ENCODE data around the gene C14orf39. TPM values are rescaled to one million over a fixed set of nuclear protein-coding genes. Genes with fewer than 3 reads are reported as not detected.

The C14orf39 gene, protein sequence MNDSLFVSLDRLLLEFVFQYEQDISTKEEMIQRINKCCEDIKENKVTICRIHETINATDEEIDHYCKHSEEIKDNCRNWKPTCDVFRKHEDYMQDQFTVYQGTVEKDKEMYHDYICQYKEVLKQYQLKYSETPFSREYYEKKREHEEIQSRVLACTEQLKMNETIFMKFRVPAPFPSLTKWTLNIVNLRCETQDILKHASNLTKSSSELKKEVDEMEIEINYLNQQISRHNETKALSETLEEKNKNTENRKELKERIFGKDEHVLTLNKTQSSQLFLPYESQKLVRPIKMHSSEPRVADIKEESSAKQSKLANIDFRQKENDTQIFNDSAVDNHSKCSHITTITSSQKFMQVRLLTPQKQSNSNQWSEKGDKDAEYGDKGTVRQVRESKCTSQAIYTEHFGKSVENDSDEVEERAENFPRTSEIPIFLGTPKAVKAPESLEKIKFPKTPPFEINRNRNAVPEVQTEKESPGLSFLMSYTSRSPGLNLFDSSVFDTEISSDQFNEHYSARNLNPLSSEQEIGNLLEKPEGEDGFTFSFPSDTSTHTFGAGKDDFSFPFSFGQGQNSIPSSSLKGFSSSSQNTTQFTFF
- not detected for total RNA-seq
- long read RNA-seq, result 0 reads

- intact Hi-C loops (cut with DNase I), result no loop called here
- no peak for DNase-seq
- no peak for ATAC-seq
These were observed at the start of gene C14orf39 for GRCh38 chr14:60485598-60486251. Gene C14orf39, minus strand, starts transcription at chr14:60486063. Its CDS starts 985 bp downstream, at chr14:60485078.

GRCh38 chr14:60532442-60532841 is 46.6 kb upstream of the C14orf39 start:
- ATAC-seq, result no peak
- DNase-seq, result no peak
- intact Hi-C loops (cut with DNase I), result no loop called here

- ATAC-seq (peak in 1 of 2 donors; percentile 18), DNase-seq (no peak)
- intact Hi-C loops (cut with DNase I), result no loop called here
These were observed 29.8 kb upstream of the C14orf39 start for GRCh38 chr14:60515511-60516289.

DNA sequence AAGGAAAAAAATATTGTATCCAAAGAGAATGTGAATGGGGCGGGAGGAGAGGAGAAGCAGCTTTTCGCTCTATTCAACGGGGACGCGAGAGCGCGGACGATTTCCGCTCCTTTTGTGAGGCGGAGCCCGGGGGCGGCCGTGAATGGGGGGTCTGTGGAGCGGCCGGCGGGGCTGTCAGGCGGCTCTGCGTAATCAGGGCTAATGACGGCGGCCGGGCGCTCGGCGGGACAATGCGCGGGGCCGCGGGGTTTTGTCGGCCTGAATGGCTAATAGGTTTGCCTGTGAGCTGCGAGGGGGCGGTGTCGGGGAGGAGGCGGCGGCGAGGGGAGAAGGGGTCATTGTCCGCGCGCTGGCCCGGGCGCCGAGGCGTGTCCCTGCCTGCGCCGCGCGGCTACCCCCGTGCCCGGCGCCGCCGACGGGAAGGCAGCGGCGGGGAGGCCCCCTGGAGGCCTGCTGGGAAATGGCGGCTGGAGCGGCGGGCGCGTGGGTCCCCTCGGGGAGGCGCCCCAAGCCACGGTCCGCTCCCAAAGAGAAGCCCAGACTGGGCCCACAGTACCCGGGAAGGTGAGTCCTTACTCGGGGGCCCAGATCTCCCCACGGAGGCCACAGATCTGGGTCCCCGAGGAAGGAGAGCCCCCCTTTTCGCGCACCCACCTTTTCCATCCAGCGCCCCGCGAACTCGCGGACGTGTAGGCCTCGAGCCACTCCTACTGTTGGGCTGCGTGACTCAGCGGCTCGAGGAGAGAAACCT is 29.1 kb upstream of the C14orf39 start:
- DNase-seq, result no peak
- peak; percentile 42 to 44 for ATAC-seq
- intact Hi-C loops (cut with DNase I), result no loop called here

DNA sequence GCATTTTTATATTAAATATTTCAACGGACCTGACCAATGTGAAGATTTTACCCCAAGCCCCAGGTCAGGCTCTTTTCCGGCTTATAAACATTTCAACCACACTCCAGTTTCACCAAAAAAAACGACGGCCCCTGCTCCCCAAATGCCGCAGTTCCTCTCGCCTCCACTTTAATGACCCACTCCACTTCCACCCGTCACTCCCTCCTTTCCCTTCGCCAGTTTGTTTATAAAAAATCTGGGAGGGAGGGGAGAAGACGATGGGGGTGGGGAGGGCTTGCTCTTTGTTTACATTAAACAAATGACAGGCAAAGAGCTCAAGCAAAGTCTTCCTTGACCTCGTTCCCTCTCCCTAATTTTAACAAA is 28.5 kb upstream of the C14orf39 start:
- no peak for DNase-seq

GRCh38 chr14:60512973-60513571 is 27.2 kb upstream of the C14orf39 start:
- ATAC-seq (no peak), DNase-seq (no peak)
- intact Hi-C loops (cut with DNase I), result no loop called here

More for the DNA sequence above, 28.5 kb upstream of the C14orf39 start:
- ATAC-seq, result no peak
- intact Hi-C loops (cut with DNase I), result no loop called here

DNA sequence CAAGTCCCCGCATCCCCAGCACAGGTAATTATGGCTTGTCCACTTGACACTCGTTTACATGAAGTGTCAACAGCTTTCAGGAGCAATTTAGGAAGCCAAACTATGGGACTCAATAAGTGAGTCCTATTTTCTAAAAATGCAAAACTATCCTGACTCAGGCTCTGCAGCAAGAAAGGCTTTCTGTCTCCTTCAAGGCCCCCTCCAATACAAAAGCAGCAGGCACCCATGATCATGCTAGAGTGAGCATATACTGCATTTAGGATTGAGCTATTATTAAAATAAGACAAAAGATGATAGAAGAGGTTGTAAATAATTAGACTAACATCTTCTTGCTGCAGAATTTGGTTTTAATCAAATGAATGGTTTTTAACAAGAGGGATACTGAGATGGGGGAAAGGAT is 26.3 kb upstream of the C14orf39 start:
- no peak for ATAC-seq
- intact Hi-C loops (cut with DNase I), result no loop called here

GRCh38 chr14:60510951-60511599 is 25.2 kb upstream of the C14orf39 start:
- ATAC-seq (no peak), DNase-seq (no peak)
- intact Hi-C loops (cut with DNase I), result no loop called here

More for the DNA sequence above, 26.3 kb upstream of the C14orf39 start:
- no peak for DNase-seq

DNA sequence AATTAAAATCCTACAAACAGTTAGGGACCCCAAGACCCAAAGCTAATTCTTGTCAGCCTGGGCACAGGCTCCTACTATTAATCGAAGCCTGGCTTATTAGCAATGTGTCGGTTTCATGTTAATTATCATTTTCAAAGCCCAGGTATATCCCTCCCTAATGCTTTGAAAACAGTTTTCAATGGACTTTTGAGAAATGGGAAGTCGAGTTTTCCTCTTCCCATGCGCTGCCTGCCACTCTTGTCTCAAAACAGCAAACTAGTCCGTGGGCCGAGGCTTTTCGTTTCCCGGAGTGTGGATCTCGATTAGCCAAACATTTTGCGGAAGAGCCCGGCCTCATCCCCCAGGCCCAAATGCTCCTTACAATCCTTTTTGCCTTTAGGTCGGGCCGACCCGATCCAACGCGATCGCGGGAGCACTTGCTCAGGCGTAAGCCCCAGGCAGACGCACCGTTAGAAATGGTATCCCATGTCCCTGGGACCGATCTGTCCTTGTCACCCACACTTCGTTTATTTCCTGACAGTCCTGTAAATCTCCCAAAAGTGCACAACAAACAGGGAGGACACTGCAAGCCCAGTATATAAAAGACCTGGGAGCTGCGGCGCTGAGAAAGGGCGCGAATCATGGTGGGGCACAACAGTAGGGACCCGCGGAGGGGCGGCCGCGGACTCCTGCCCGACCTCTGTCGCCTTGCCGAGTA is 24.5 kb upstream of the C14orf39 start:
- intact Hi-C loops (cut with DNase I), result no loop called here
- ATAC-seq (no peak), DNase-seq (no peak)

GRCh38 chr14:60509438-60510253 is 23.8 kb upstream of the C14orf39 start:
- intact Hi-C loops (cut with DNase I), result no loop called here
- no peak for ATAC-seq
- DNase-seq, result no peak

- no peak for DNase-seq
- intact Hi-C loops (cut with DNase I), result no loop called here
These were observed 23.0 kb upstream of the C14orf39 start, which contains the start of gene SIX6 for GRCh38 chr14:60508707-60509437. Gene SIX6, plus strand, starts transcription at chr14:60509146. Its CDS starts 253 bp downstream, at chr14:60509399.

GRCh38 chr14:60508363-60508706 is 22.5 kb upstream of the C14orf39 start:
- DNase-seq (no peak), ATAC-seq (no peak)
- intact Hi-C loops (cut with DNase I), result no loop called here

More at GRCh38 chr14:60508707-60509437, 23.0 kb upstream of the C14orf39 start, which contains the start of gene SIX6:
- ATAC-seq, result no peak

DNA sequence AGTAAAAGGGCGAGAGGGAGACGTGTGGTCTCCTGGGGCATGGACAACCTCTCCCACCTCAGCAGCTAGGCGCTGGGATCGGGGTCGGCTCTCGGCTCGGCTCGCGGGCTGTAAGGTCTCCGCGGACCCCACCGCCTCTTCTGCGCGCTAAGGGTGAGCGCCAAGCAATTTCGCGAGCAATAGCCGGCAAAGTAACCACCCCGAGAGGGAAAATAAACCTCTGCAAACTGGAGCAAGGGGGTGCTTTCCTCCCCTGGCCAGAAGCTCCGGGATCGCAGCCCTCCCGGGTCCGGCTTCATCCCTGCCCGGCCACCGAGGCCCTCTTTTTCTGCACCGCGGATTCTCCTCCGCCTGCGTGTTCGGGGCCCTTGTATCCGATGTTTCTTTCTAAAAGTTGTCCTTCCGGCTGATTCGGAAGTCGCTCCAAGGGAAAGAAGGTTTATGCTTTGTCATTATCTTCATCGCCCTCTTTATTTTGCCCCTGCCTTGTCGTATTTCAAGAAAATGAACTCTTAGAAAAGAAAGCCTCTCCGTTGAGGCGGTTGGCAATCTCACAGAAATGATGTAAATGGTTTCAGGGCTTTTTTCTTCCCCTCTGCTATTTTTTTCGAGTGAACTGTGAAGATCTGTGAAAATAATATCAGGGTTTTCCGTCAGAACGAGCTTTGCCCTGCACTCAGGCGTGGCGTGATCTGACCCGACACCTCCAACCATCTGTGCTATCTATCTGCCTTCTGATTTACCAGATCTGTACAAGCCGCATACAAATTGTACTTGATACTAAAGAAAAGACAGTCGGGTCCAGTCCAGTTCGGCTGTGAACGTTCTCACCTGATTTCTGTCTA is 21.3 kb upstream of the C14orf39 start:
- no peak for ATAC-seq
- intact Hi-C loops (cut with DNase I), result no loop called here
- DNase-seq, result no peak

DNA sequence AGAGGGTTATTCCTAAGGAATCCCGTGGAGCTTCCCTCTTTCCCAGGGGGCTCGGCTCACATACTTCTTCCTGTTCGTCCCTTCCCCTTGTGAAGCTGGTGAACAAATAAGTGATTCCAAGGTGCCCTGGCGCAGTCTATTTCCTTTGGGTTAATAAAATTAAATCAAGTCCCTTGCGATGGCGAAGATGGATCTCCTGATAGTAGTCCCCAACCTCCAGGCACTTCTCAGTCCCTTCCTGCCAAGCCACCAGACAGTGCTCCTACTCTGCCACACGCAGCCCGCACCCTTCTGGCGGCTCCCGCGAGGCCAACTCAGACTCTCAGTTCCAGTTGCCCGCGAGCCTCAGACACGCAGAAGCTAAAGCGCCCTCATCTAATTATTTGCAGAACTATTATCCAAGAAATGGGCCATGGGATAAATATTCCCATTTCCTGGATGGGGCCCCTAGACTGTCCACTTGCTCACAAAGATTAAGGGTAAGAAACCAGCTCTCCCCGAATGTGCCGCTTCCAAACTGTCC is 20.7 kb upstream of the C14orf39 start:
- DNase-seq, result no peak
- ATAC-seq, result no peak
- intact Hi-C loops (cut with DNase I), result no loop called here

DNA sequence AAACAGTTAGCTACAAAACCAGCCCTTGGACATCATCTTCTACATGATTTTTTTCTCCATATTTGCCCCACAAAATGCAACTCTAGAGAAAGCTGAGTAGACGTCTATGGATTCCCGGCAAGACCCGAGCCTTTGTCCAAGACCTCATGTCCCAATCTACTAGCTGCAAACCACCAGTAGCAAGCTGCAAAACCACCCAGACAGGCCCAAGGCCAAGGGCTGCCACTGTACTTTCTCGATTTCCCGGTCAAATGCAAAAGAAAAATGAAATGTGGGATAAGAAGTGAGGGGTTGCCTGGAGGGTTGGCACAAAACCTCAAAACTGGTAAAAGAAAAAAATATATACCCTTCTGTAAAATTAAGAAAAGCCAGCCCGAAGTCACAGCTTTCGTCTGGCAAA is 20.1 kb upstream of the C14orf39 start:
- DNase-seq (no peak), ATAC-seq (no peak)
- intact Hi-C loops (cut with DNase I), result no loop called here
